ENCODE results near the gene CRADD.

CRADD gene

DNA sequence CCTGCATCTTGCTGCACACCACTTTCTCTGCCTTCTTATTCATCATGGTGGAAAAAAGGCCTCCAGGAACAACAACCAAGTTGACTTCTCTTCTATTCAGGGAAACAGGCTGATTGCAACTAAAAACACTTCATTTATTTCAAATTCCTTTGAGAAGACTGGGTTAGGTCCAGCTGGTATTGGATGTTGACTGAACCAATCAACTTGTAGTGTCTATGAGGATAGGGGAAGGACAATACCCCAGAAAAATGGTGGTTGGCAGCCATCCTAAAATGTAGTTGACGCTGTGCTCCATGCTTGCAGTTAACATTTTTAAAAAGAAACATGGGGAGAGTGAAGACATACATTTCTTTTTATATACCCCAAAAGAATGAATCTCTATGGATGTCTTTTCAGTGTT lies 34.4 kb upstream of the CRADD start:
- TF ChIP-seq CTCF (conservative IDR thresholded peaks at IDR 0.05; ENCODE audit: low read depth, low read length) = no peak
- no peak for DNase-seq (ENCODE audit: low read depth)
- H3K4me3 ChIP-seq (ENCODE audit: low read length) = no peak overlapping the region

DNA sequence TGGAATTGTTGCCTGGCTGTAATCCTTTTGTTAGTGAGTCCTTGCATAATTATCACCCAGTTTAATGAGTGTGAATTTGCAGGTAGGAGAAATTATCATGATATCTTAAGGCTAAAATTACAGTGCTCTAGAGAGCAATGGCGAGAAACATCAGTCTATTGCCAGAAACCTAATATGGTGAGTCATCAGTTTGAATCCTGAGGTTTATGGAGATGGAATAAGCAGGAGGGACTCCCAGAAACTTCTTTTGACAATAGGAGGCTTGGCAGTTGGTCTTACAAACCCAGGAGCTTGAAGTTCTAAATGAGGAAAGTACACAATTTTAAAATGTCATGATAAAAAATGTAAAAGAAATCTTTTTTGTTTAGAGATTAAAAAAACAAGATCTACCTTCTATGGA lies 31.5 kb upstream of the CRADD start:
- DNase-seq (ENCODE audit: low read depth) = no peak
- H3K4me3 ChIP-seq (ENCODE audit: low read length) = no peak overlapping the region
- no peak for TF ChIP-seq CTCF (conservative IDR thresholded peaks at IDR 0.05; ENCODE audit: low read depth, low read length)

DNA sequence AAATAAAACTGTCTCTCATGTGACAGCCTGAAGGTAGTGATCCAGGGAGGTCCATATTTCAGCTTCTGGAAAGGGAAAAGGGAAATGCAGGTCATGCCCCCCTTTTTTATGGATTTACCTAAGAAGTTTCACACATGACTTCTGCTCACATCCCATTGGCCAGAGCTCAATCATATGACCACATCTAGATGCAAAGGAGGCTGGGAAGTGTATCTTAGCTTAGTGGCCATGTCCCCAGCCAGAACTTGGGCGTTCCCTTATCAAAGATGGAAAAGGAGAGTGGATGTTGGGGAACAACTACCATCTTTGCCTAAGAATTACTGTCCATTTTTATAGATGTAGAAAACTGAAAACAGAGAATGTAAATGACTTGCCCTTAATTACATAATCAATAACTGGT lies 26.5 kb upstream of the CRADD start:
- H3K4me3 ChIP-seq (ENCODE audit: low read length) = no peak overlapping the region
- no peak for DNase-seq (ENCODE audit: low read depth)
- no peak for TF ChIP-seq CTCF (conservative IDR thresholded peaks at IDR 0.05; ENCODE audit: low read depth, low read length)

- DNase-seq (ENCODE audit: low read depth) = no peak
- H3K4me3 ChIP-seq (ENCODE audit: low read length) = no peak overlapping the region
- no peak for TF ChIP-seq CTCF (conservative IDR thresholded peaks at IDR 0.05; ENCODE audit: low read depth, low read length)
Measured at GRCh38 chr12:93653079-93653478, 24.1 kb upstream of the CRADD start.

DNA sequence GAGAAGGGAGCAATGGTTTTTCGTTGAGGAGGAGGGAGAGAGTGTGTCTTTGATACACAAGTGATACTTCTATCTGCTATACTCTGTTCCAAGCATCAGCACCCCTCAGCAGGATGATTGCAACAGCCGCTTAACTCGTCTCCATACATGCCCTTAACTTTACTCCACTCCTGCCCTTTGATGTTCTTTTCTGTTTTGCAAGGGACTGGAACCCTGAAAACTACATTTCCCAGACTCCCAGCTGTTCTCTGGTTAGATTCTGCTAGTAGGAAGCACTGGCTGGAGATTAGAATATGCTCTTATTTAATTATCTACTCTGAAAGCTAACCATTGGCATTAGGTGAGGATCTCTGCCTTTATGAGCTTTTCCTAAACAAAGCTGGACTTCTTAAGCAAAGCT lies 23.5 kb upstream of the CRADD start:
- H3K4me3 ChIP-seq (ENCODE audit: low read length) = no peak overlapping the region

DNA sequence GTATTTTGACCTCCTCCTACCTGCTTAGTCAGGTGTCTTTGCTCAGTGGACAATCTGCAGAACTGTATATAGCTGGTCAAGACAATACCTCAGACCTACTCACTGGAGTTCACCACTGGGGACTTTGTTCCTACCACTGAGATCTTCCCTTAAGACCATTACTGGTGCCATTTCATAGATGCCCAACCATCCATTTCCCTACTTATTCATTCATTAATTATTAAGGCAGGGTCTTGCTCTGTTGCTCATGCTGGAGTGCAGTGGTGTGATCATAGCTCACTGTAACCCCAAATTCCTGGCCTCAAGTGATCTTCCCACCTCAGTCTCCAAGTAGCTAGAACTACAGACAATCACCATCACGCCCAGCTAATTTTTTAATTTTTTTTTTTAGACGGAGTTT lies 22.8 kb upstream of the CRADD start:
- TF ChIP-seq CTCF (conservative IDR thresholded peaks at IDR 0.05; ENCODE audit: low read depth, low read length) = no peak
- no peak for DNase-seq (ENCODE audit: low read depth)
- no peak overlapping the region for H3K4me3 ChIP-seq (ENCODE audit: low read length)

More for the DNA sequence above, 23.5 kb upstream of the CRADD start:
- DNase-seq (ENCODE audit: low read depth) = no peak
- TF ChIP-seq CTCF (conservative IDR thresholded peaks at IDR 0.05; ENCODE audit: low read depth, low read length) = no peak

DNA sequence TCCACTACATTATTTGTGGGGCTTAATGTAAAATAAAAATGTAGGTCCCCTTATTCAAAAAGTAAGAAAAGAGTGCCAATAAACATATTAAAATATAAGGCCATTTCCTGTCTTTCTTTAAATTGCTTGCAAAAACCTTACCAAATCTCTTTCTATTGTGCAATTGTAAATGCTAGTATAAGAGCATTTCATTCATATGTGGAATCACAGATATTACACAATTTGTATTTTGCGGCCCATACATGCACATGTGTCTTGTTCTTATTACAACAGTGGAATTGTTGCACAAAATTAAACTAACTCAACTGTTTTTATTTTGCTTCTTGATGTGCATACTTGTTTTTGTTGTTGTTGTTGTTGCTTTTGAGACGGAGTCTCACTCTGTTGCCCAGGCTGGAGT lies 20.1 kb upstream of the CRADD start:
- DNase-seq (ENCODE audit: low read depth) = no peak
- H3K4me3 ChIP-seq (ENCODE audit: low read length) = no peak overlapping the region

More for the DNA sequence above, 20.1 kb upstream of the CRADD start:
- no peak for TF ChIP-seq CTCF (conservative IDR thresholded peaks at IDR 0.05; ENCODE audit: low read depth, low read length)
